CD4-positive, alpha-beta memory T cell (primary cell): ENCODE data around the gene FMN1. TPM values are rescaled to one million over a fixed set of nuclear protein-coding genes. Genes with fewer than 3 reads are reported as not detected.

ENCODE experiments used
- CTCF ChIA-PET: fragments of 350-600 bp; sonication (Branson Sonifier 250); formaldehyde crosslinking; loops from one replicate; lab custom pipeline; 2021; ENCODE audit warnings: inconsistent platforms; ENCODE audit not compliant: partially characterized antibody; lab: Charles Lee
- POLR2A ChIA-PET: fragments of 350-600 bp; sonication (Branson Sonifier 250); formaldehyde crosslinking; loops from one replicate; lab custom pipeline; 2021; ENCODE audit not compliant: partially characterized antibody; lab: Charles Lee
- DNase-seq, 5 donors: peaks; one replicate each; pipeline versions ENCODE4 v3.0.0 to v3.0.0-alpha.2; 2020 to 2022; ENCODE audit warnings: mixed read lengths in 1 of 5
- H3K27ac ChIP-seq: one replicate; pipeline ENCODE4 v1.7.0; 2013; ENCODE audit warnings: low read depth, low read length
- H3K27me3 ChIP-seq: 2 replicates; pipeline ENCODE4 v1.7.0; 2013; ENCODE audit warnings: mild to moderate bottlenecking, low read length, moderate library complexity; ENCODE audit not compliant: insufficient read depth
- H3K36me3 ChIP-seq: 2 replicates; pipeline ENCODE4 v1.7.0; 2013; ENCODE audit warnings: mild to moderate bottlenecking, low read length, moderate library complexity; ENCODE audit not compliant: insufficient read depth
- H3K4me1 ChIP-seq: 2 replicates; pipeline ENCODE4 v1.7.0; 2013; ENCODE audit warnings: mild to moderate bottlenecking, low read length, moderate library complexity; ENCODE audit not compliant: insufficient read depth
- H3K4me3 ChIP-seq, 2 donors: one replicate each; pipeline ENCODE4 v1.7.0; 2013; ENCODE audit warnings: low read length in 2 of 2, mild to moderate bottlenecking in 1 of 2
- H3K9me3 ChIP-seq, 2 donors: one replicate each; pipeline ENCODE4 v1.7.0; 2013; ENCODE audit warnings: low read length in 2 of 2, control low read depth in 1 of 2; ENCODE audit not compliant: control insufficient read depth in 1 of 2
- H3K27ac Mint-ChIP-seq, 7 donors: one replicate each; pipeline ENCODE4 v1.8.0; 2020 to 2021; ENCODE audit warnings: mixed read lengths in 7 of 7, mild to moderate bottlenecking in 6 of 7, inconsistent platforms in 3 of 7, moderate library complexity in 3 of 7
- H3K27me3 Mint-ChIP-seq, 2 donors: one replicate each; pipeline ENCODE4 v1.8.0; 2020 to 2021; ENCODE audit warnings: mixed read lengths in 2 of 2
- H3K36me3 Mint-ChIP-seq, 2 donors: one replicate each; pipeline ENCODE4 v1.8.0; 2020 to 2021; ENCODE audit warnings: mixed read lengths in 2 of 2, inconsistent platforms in 1 of 2, mild to moderate bottlenecking in 1 of 2
- H3K4me1 Mint-ChIP-seq, 4 donors: one replicate each; pipeline ENCODE4 v1.8.0; 2020 to 2021; ENCODE audit warnings: mixed read lengths in 4 of 4, mild to moderate bottlenecking in 1 of 4
- H3K4me3 Mint-ChIP-seq, 8 donors: one replicate each; pipeline ENCODE4 v1.8.0; 2020 to 2021; ENCODE audit warnings: mixed read lengths in 8 of 8, mild to moderate bottlenecking in 7 of 8, moderate library complexity in 6 of 8, inconsistent platforms in 3 of 8
- H3K9me3 Mint-ChIP-seq, 8 donors: one replicate each; pipeline ENCODE4 v1.8.0; 2020 to 2021; ENCODE audit warnings: mixed read lengths in 8 of 8, mild to moderate bottlenecking in 5 of 8, inconsistent platforms in 3 of 8, moderate library complexity in 1 of 8
- intact Hi-C: fragments of 100-400 bp; cut with micrococcal nuclease; formaldehyde crosslinking; loops from one replicate; pipeline ENCODE4 v1.15.1; 2023
- polyA plus RNA-seq, 2 donors: library from polyadenylated mRNA; unstranded; fragments of 300-500 nt; fragmentation: Illumina TruSeq; gene quantifications; one replicate each; pipeline ENCODE4 v1.2.3, GENCODE V29; 2021
- total RNA-seq, 2 experiments: library from RNA; stranded (reverse); gene quantifications; one replicate each; pipeline ENCODE4 v1.2.3, GENCODE V29; 2021

The FMN1 gene
- total and polyA plus RNA-seq, 4 experiments from 2014 or later: 0.02 to 0.84 (median 0.38) TPM

DNA sequence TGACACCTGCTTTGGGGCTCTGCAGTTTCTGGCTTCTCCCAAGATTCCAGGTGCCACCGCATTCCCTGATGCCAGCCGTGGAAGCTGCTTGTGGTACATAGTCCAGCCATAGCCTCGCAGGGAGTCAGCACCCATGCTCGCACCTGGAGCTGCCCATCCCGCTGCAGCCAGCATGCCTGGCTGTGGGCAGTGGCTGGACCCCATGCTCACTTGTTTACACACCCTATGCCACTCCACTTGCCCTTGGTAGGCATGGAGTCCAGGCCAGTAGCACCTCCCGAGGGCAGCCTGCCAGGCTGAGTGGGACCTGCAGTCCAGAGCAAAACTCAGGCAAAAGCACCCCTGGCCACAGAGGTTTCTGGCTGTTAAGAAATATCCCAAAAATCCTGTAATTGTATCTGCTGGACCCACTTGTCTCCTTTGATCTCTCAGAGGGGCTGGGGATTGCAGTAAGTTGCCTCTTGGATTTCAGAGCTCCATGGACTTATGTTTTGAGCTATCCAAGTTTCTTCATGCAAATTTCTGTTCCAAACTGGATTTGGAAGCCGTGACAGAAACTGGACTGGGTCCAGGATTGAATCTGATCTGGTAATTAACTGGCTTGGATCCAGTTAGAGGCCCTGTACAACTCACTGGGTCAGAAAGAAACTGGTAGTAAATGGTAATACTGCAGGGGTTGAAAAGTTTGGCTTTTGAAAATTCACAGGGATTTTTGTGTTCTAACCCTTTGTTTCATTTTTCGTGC, 149.3 kb downstream of the FMN1 start:
- CTCF ChIA-PET: interaction anchor here (1.2 kb wide), 1 partner anchor 19 kb away, joined by 3 read pairs; no protein-coding TSS in a partner anchor
- Histone ChIP-seq H3K4me3 (no peak overlapping the region), H3K36me3 (no peaks in the 10 kb centered on the region), H3K4me1 (no peaks in the 10 kb centered on the region), H3K9me3 (no peaks in the 10 kb centered on the region), H3K27ac (no peak overlapping the region), H3K27me3 (no peaks in the 10 kb centered on the region)
- DNase-seq: no peak
- Mint-ChIP-seq H3K27me3 (no peaks in the 10 kb centered on the region), H3K36me3 (no peaks in the 10 kb centered on the region), H3K27ac (no peak overlapping the region), H3K4me1 (peaks cover 0 to 8% (median 0%) of the 10 kb centered on the region in 4 donors), H3K4me3 (no peak overlapping the region), H3K9me3 (peaks cover 0 to 19% (median 7%) of the 10 kb centered on the region in 8 donors)
- POLR2A ChIA-PET: no interaction called here
- intact Hi-C loops: no loop called here

DNA sequence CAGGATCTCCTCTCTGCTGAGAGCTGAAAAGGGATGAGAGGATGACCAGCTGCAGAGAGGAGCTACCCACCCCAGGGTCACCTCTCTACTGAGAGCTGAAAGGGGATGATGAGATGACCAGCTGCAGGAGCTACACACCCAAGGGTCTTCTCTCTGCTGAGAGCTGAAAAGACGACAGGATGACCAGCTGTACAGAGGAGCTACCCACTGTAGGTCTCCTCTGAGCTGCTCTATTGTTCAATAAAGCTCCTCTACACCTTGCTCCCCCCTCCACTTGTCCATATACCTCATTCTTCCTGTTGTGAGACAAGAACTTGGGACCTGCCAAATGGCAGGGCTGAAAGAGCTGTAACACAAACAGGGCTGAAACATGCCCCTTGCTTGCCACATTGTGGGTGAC, 149.9 kb downstream of the FMN1 start:
- intact Hi-C loops: no loop called here
- ChIA-PET CTCF (interaction anchor here (1.2 kb wide), 1 partner anchor 18 kb away, joined by 3 read pairs; no protein-coding TSS in a partner anchor), POLR2A (no interaction called here)
- Histone ChIP-seq H3K27me3 (no peaks in the 10 kb centered on the region), H3K9me3 (no peaks in the 10 kb centered on the region), H3K27ac (no peak overlapping the region), H3K36me3 (no peaks in the 10 kb centered on the region), H3K4me1 (no peaks in the 10 kb centered on the region), H3K4me3 (no peak overlapping the region)
- H3K4me1 Mint-ChIP-seq: peaks cover 0 to 8% (median 0%) of the 10 kb centered on the region in 4 donors
- H3K27ac Mint-ChIP-seq: no peak overlapping the region
- H3K27me3 Mint-ChIP-seq: no peaks in the 10 kb centered on the region
- H3K4me3 Mint-ChIP-seq: no peak overlapping the region
- no peak for DNase-seq
- peaks cover 0 to 19% (median 7%) of the 10 kb centered on the region in 8 donors for H3K9me3 Mint-ChIP-seq
- no peaks in the 10 kb centered on the region for H3K36me3 Mint-ChIP-seq

DNA sequence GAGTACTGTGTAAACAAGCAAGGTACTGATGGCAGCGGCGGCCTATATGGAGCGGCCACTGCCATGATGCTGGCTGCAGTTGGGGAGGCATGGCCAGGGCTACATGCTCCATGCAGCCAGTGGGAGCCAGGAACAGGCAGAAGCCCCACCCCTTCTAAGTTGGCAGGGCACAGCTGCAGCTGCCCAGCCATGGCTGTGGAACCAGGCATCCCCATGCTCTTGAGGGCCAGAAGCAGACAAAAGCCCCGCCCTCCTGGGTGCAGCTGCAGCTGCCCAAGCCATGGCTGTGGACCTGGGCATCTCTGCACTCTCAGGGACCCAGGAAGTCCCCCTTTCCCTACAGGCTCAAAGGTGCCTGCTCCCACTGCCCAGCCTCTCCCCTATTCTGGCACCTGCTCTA, 150.9 kb downstream of the FMN1 start:
- no peak overlapping the region for H3K27ac Mint-ChIP-seq
- ChIA-PET CTCF (no interaction called here), POLR2A (no interaction called here)
- Histone ChIP-seq H3K4me3 (no peak overlapping the region), H3K36me3 (no peaks in the 10 kb centered on the region), H3K27ac (no peak overlapping the region), H3K4me1 (no peaks in the 10 kb centered on the region), H3K9me3 (no peaks in the 10 kb centered on the region), H3K27me3 (no peaks in the 10 kb centered on the region)
- peaks cover 0 to 17% (median 5%) of the 10 kb centered on the region in 8 donors for H3K9me3 Mint-ChIP-seq
- H3K27me3 Mint-ChIP-seq: no peaks in the 10 kb centered on the region
- H3K4me3 Mint-ChIP-seq: no peak overlapping the region
- peaks cover 0 to 8% (median 0%) of the 10 kb centered on the region in 4 donors for H3K4me1 Mint-ChIP-seq
- DNase-seq: no peak
- no peaks in the 10 kb centered on the region for H3K36me3 Mint-ChIP-seq
- intact Hi-C loops: no loop called here

DNA sequence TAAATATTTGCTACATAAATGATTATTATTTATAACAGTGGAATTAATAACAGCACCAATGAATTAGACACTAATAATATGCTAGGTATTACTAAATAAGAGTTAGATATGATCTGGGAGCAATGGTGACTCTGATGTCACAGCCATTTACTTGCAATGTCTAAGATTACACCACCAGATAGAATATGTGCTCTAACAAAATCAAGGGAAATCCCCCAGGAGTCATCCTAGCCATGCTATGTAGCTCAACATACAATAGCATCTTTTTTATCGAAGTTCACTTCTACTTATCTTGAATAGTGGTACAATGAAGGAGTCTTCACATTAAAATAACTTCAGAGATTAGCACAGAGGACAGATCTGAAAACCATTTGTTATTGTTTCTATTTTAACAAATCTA, 154.0 kb downstream of the FMN1 start:
- no peak for DNase-seq
- Histone ChIP-seq H3K27ac (no peak overlapping the region), H3K4me3 (no peak overlapping the region), H3K36me3 (no peaks in the 10 kb centered on the region), H3K9me3 (no peaks in the 10 kb centered on the region), H3K27me3 (no peaks in the 10 kb centered on the region), H3K4me1 (no peaks in the 10 kb centered on the region)
- intact Hi-C loops: no loop called here
- Mint-ChIP-seq H3K27me3 (no peaks in the 10 kb centered on the region), H3K4me1 (peaks cover 0 to 4% (median 0%) of the 10 kb centered on the region in 4 donors), H3K36me3 (no peaks in the 10 kb centered on the region), H3K27ac (no peak overlapping the region), H3K4me3 (no peak overlapping the region), H3K9me3 (peaks cover 0 to 14% (median 2%) of the 10 kb centered on the region in 8 donors)
- CTCF ChIA-PET: no interaction called here
- POLR2A ChIA-PET: no interaction called here

DNA sequence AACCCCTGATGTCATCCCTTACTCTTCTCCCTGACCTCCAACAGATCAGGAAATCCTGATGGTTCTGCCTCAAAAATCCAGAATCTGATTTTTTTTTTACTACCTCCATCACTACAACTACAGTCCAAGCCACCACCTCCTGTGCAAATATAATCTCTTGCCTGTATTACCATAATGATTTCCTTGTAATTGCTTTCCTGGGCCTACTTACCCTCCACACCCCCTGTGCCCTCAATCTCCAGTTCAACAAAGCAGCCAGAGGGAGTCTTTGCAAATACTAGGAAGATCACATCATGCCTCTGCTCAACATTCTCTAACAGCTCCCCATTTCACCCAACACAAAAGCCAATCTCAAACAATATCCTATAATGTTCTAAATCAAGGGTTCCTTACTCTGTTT, 159.9 kb downstream of the FMN1 start:
- Histone ChIP-seq H3K4me3 (no peak overlapping the region), H3K27me3 (no peaks in the 10 kb centered on the region), H3K4me1 (no peaks in the 10 kb centered on the region), H3K27ac (no peak overlapping the region), H3K36me3 (no peaks in the 10 kb centered on the region), H3K9me3 (no peaks in the 10 kb centered on the region)
- ChIA-PET POLR2A (no interaction called here), CTCF (interaction anchor here (0.5 kb wide), 1 partner anchor 11 kb away, joined by 3 read pairs; no protein-coding TSS in a partner anchor)
- no peaks in the 10 kb centered on the region for H3K9me3 Mint-ChIP-seq
- H3K36me3 Mint-ChIP-seq: no peaks in the 10 kb centered on the region
- H3K27ac Mint-ChIP-seq: peak overlapping the region in 1 of 7 donors; percentile 14
- intact Hi-C loops: no loop called here
- peaks cover 0 to 2% of the 10 kb centered on the region in 2 donors for H3K27me3 Mint-ChIP-seq
- DNase-seq: no peak
- peak overlapping the region in 1 of 8 donors; percentile 49 for H3K4me3 Mint-ChIP-seq
- H3K4me1 Mint-ChIP-seq: peaks cover 0 to 25% (median 0%) of the 10 kb centered on the region in 4 donors

DNA sequence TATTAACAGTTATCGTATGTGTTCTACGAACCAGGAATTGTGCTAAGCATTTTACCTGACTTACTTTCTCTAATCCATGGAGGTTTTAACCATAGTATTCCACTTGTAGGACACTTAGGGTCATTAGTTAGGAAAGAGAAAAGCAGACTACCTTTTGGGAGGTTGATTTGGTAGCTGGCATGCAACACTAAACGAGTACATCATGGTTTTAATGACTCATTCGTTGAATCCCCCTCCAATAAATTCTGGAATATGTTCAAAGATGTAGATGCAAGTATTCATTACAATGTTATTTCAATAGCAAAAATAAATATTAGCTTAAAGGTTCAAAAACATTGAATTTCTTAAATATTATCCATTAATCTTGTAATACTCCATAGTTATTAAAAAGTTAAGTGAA, 162.5 kb downstream of the FMN1 start:
- CTCF ChIA-PET: no interaction called here
- no peak overlapping the region for H3K4me3 Mint-ChIP-seq
- intact Hi-C loops: no loop called here

DNA sequence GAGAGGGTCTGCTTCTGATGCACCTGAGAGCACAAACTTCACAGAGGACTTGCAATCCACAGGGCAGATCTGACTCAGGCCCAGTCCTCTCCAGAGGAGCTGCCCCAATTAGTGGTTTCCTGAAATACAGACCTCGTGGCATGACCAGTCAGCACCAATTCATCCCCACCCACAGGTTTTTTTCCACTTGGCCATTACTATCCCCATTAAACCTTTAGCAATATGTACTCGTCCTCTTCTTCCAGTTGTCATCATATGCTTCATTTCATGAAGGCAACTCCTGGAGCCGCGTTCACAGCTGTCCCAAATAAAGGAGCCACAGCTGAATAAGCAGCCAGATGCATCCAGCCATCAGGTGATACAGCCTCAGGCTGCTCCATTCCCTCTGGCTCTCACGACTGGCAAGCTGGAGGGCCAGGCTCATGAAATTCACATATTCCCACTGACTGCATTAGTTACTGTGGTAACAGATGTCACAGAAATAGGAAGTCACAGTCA, 163.1 kb downstream of the FMN1 start:
- DNase-seq: no peak

More for the DNA sequence above, 162.5 kb downstream of the FMN1 start:
- H3K36me3 ChIP-seq: no peaks in the 10 kb centered on the region
- POLR2A ChIA-PET: no interaction called here
- no peaks in the 10 kb centered on the region for H3K9me3 ChIP-seq
- no peak for DNase-seq
- no peaks in the 10 kb centered on the region for H3K9me3 Mint-ChIP-seq
- H3K4me3 ChIP-seq: no peak overlapping the region
- no peaks in the 10 kb centered on the region for H3K27me3 ChIP-seq
- H3K36me3 Mint-ChIP-seq: no peaks in the 10 kb centered on the region
- peaks cover 0 to 2% of the 10 kb centered on the region in 2 donors for H3K27me3 Mint-ChIP-seq
- H3K4me1 Mint-ChIP-seq: peaks cover 0 to 44% (median 0%) of the 10 kb centered on the region in 4 donors
- no peak overlapping the region for H3K27ac ChIP-seq
- H3K27ac Mint-ChIP-seq: no peak overlapping the region
- no peaks in the 10 kb centered on the region for H3K4me1 ChIP-seq

More for the DNA sequence above, 163.1 kb downstream of the FMN1 start:
- no peaks in the 10 kb centered on the region for H3K9me3 Mint-ChIP-seq
- CTCF ChIA-PET: no interaction called here
- H3K4me3 ChIP-seq: no peak overlapping the region
- H3K4me3 Mint-ChIP-seq: no peak overlapping the region
- intact Hi-C loops: no loop called here
- peaks cover 0 to 44% (median 0%) of the 10 kb centered on the region in 4 donors for H3K4me1 Mint-ChIP-seq
- peaks cover 0 to 2% of the 10 kb centered on the region in 2 donors for H3K27me3 Mint-ChIP-seq
- H3K9me3 ChIP-seq: no peaks in the 10 kb centered on the region
- no peaks in the 10 kb centered on the region for H3K4me1 ChIP-seq
- no peak overlapping the region for H3K27ac ChIP-seq
- no peaks in the 10 kb centered on the region for H3K36me3 ChIP-seq
- H3K27me3 ChIP-seq: no peaks in the 10 kb centered on the region
- no peak overlapping the region for H3K27ac Mint-ChIP-seq
- no peaks in the 10 kb centered on the region for H3K36me3 Mint-ChIP-seq
- POLR2A ChIA-PET: no interaction called here
